ENCODE data around the gene IGSF9B. TPM values are rescaled to one million over a fixed set of nuclear protein-coding genes. Genes with fewer than 3 reads are reported as not detected.

IGSF9B gene
- total and polyA plus RNA-seq, 2 of the 13 experiments (the other 11 are each of a cell fraction or from before 2014, with no cell fraction given), result not detected

DNA sequence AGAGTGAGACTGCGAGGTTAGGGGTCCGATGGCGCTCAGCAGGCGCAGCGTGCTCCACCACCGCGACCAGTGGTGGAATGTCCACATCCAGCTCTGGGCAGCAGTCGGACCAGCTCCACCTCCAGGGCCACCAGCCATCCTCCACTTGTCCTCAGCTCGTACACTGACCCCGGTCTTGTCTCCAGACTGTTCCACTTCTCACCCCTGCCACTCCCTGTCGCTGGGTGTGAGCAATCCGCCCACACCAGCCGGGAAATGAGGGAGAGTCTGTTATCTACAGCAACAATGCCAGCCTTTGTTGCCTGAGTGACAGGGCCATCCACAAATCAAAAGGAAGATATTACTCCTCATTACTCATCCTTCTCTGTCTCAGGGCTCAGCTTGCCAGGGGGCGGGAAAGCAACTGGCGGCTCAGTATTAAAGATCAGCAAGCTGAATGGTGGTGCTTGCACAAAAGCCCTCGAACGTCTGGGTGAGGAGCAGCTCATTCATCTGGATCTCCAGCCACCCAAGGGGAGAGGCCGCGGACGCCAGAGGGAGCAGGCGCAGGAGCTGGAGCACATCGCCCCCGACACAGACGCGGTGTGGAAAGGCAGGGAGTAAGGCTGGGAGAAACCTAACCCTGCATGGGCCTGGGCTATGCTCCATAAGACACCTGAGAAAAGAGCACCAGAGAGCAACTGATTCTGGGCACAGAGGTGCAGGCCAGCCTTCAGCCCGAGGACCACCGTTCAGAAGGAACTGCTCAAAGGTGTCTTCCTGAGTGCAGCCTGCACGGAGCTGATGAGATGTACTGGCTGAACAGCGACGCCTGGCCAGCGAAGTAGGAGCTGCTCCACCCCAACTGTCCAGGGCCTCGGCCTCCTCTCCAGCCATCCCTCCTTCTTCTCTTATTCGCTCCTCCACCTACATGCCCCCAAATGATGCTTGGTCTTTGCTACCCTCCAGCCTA, 21.9 kb downstream of the IGSF9B start:
- Histone ChIP-seq H3K4me1 (ENCODE audit: insufficient read depth, low read length) (no peaks in the 10 kb centered on the region), H3K27me3 (ENCODE audit: control insufficient read depth in 1 of 2, insufficient read depth in 2 of 2, low read length in 2 of 2) (peaks cover 3 to 55% of the 10 kb centered on the region in 2 experiments; a peak in 4 of 5 replicates), H2AFZ (ENCODE audit: low read length) (no peak overlapping the region), H3K79me2 (ENCODE audit: insufficient read depth, low read length) (no peaks in the 10 kb centered on the region), H3K36me3 (replicated peaks in 1 of 2; ENCODE audit: control insufficient read depth in 1 of 2, insufficient read depth in 2 of 2, low read length in 2 of 2) (no peaks in the 10 kb centered on the region), H3K9ac (ENCODE audit: insufficient read depth, low read depth, low read length) (no peak overlapping the region), H3K4me3 (replicated peaks in 1 of 3; ENCODE audit: insufficient read depth in 1 of 3, low read depth in 2 of 3, low read length in 3 of 3) (no peak overlapping the region), H3K4me2 (ENCODE audit: low read depth, low read length) (no peak overlapping the region), H3K9me3 (ENCODE audit: low read length) (no peaks in the 10 kb centered on the region), H4K20me1 (ENCODE audit: insufficient read depth, low read length) (0 out of 2 replicates have a peak, but pooled peaks cover 2% of the 10 kb centered on the region), H3K27ac (ENCODE audit: extremely low read length, insufficient read depth, low read length) (no peak overlapping the region)
- intact Hi-C loops (cut with micrococcal nuclease; ENCODE audit: unreplicated experiment) (no loop called here), in situ Hi-C loops (cut with HindIII; ENCODE audit: extremely low pct_ligation_motif_present, low pct_unique_long_range_greater_than_20kb) (no loop called here)
- POLR2A ChIA-PET, result no interaction called here
- peak; percentile 47 for ATAC-seq
- no peak for FAIRE-seq
- TF ChIP-seq GTF2F1 (IDR thresholded peaks at IDR 0.05; ENCODE audit: low read length), result no peak
- TF ChIP-seq RNF219 (CRISPR knock-in tag; IDR thresholded peaks at IDR 0.05), result no peak
- TF ChIP-seq ZFAT (CRISPR knock-in tag; conservative IDR thresholded peaks at IDR 0.05), result no peak
- TF ChIP-seq ZBTB3 (CRISPR knock-in tag; IDR thresholded peaks at IDR 0.05; ENCODE audit: borderline replicate concordance, low read depth), result no peak
- TF ChIP-seq KMT2A (CRISPR knock-in tag; IDR thresholded peaks at IDR 0.05), result no peak
- TF ChIP-seq NFYC (CRISPR knock-in tag; IDR thresholded peaks at IDR 0.05), result peak; percentile 53
- TF ChIP-seq ZBTB38 (CRISPR knock-in tag; IDR thresholded peaks at IDR 0.05), result no peak
- TF ChIP-seq, protein P1, sequence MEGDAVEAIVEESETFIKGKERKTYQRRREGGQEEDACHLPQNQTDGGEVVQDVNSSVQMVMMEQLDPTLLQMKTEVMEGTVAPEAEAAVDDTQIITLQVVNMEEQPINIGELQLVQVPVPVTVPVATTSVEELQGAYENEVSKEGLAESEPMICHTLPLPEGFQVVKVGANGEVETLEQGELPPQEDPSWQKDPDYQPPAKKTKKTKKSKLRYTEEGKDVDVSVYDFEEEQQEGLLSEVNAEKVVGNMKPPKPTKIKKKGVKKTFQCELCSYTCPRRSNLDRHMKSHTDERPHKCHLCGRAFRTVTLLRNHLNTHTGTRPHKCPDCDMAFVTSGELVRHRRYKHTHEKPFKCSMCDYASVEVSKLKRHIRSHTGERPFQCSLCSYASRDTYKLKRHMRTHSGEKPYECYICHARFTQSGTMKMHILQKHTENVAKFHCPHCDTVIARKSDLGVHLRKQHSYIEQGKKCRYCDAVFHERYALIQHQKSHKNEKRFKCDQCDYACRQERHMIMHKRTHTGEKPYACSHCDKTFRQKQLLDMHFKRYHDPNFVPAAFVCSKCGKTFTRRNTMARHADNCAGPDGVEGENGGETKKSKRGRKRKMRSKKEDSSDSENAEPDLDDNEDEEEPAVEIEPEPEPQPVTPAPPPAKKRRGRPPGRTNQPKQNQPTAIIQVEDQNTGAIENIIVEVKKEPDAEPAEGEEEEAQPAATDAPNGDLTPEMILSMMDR (CRISPR knock-in tag; IDR thresholded peaks at IDR 0.05), result 0 out of 2 replicates have a peak, but pooled peaks have one; percentile 8
- no peak for TF ChIP-seq ZNF710 (CRISPR knock-in tag; IDR thresholded peaks at IDR 0.05; ENCODE audit: borderline replicate concordance)
- WGBS (ENCODE audit: low lambda C conversion rate), result 45% methylated on average over 30 of the region's 33 CpGs
- DNase-seq (ENCODE audit: low spot score), result peak; percentile 38
- CTCF ChIA-PET (ENCODE audit: low intra/inter-chr PET ratio, low total read pairs), result no interaction called here
- BruUV-seq (replicated peaks), result no TSS peak
